GM19397 (cell line): ENCODE results near the gene MPV17L2.
"Not testable (repeated sequence)": the region's sequence is repeated elsewhere in the genome, so short reads cannot be mapped to it uniquely, and the experiment has no call there.

ENCODE experiments used
- ATAC-seq: cut with Tn5 transposase; IDR thresholded peaks from one replicate; pipeline ENCODE4 v1.9.1; 2021; ENCODE audit warnings: mild to moderate bottlenecking, moderate library complexity; ENCODE audit not compliant: unreplicated experiment

MPV17L2 gene

GRCh38 chr19:18192673-18193387 lies at the start of gene MPV17L2:
MPV17L2 (plus strand) TSS chr19:18193218; CDS start chr19:18193282, 64 bp downstream.
- peak; percentile 85 for ATAC-seq

- no peak for ATAC-seq
Observed at GRCh38 chr19:18143902-18144301, 49.1 kb upstream of the MPV17L2 start.

- ATAC-seq = no peak
Observed at GRCh38 chr19:18144361-18144760, 48.7 kb upstream of the MPV17L2 start.

- no peak for ATAC-seq
Observed at GRCh38 chr19:18144906-18145305, 48.1 kb upstream of the MPV17L2 start.

GRCh38 chr19:18145391-18145999 lies 47.5 kb upstream of the MPV17L2 start:
- no peak for ATAC-seq

GRCh38 chr19:18147396-18147795 lies 45.6 kb upstream of the MPV17L2 start:
- no peak for ATAC-seq

GRCh38 chr19:18149596-18149975 lies 43.4 kb upstream of the MPV17L2 start:
- ATAC-seq = no peak

- ATAC-seq = no peak
Observed at GRCh38 chr19:18150776-18151624, 42.0 kb upstream of the MPV17L2 start.

- peak; percentile 69 for ATAC-seq
Observed at GRCh38 chr19:18152442-18152816, 40.6 kb upstream of the MPV17L2 start.

- peak; percentile 66 for ATAC-seq
Observed at GRCh38 chr19:18152817-18153555, 40.0 kb upstream of the MPV17L2 start, which contains the start of gene PIK3R2. PIK3R2 (plus strand) TSS chr19:18153163; CDS start chr19:18155880, 2,717 bp downstream.

- no peak for ATAC-seq
Observed at GRCh38 chr19:18153556-18154134, 39.4 kb upstream of the MPV17L2 start.

GRCh38 chr19:18155095-18156087 lies 37.6 kb upstream of the MPV17L2 start:
- ATAC-seq = no peak

GRCh38 chr19:18156268-18156667 lies 36.8 kb upstream of the MPV17L2 start:
- ATAC-seq = no peak

GRCh38 chr19:18156841-18157464 lies 36.1 kb upstream of the MPV17L2 start:
- ATAC-seq = no peak

- no peak for ATAC-seq
Observed at GRCh38 chr19:18157465-18158063, 35.5 kb upstream of the MPV17L2 start.

GRCh38 chr19:18158467-18158866 lies 34.6 kb upstream of the MPV17L2 start:
- ATAC-seq = no peak

GRCh38 chr19:18159059-18159616 lies 33.9 kb upstream of the MPV17L2 start:
- not testable (repeated sequence) for ATAC-seq

GRCh38 chr19:18159810-18160209 lies 33.2 kb upstream of the MPV17L2 start:
- ATAC-seq = no peak
